NCI-H2081 treated with DMSO at 0.1 percent for 48 hours (cell line): ENCODE measurements around the gene GIMAP8.
"Not testable (repeated sequence)": the region's sequence is repeated elsewhere in the genome, so short reads cannot be mapped to it uniquely, and the experiment has no call there.

Experiments
- DNase-seq: peaks from one replicate; lab custom pipeline; 2025; lab: John Stamatoyannopoulos, UW

The GIMAP8 gene

DNA sequence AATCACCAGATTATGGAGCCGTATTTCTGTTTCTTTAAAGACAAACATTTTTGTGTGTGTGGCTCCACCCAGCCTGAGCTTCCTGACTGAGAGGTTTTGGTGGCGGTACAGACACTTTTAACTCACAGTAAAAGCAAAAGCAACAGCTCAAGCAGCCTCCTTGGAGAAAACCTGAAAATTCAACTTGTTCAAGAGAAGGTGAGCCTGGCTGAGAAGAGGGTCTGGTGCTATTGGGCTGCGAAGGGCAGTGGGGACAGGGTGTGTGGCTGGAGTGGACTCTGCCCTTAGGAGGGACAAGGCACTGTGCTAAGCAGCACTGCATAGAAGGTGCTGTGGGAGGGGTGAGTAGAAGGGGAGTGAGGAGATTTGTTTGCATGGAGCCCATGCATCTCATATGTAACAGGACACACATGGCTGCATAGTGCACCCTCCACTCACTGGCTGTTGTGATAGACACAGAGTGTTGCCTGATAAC, 64.4 kb downstream of the GIMAP8 start, which contains the start of gene GIMAP7:
Gene GIMAP7 (plus strand): TSS at position 125 of the 475 bp plus-strand sequence. CDS start 5,103 bp downstream, outside the sequence.
- no peak for DNase-seq

DNA sequence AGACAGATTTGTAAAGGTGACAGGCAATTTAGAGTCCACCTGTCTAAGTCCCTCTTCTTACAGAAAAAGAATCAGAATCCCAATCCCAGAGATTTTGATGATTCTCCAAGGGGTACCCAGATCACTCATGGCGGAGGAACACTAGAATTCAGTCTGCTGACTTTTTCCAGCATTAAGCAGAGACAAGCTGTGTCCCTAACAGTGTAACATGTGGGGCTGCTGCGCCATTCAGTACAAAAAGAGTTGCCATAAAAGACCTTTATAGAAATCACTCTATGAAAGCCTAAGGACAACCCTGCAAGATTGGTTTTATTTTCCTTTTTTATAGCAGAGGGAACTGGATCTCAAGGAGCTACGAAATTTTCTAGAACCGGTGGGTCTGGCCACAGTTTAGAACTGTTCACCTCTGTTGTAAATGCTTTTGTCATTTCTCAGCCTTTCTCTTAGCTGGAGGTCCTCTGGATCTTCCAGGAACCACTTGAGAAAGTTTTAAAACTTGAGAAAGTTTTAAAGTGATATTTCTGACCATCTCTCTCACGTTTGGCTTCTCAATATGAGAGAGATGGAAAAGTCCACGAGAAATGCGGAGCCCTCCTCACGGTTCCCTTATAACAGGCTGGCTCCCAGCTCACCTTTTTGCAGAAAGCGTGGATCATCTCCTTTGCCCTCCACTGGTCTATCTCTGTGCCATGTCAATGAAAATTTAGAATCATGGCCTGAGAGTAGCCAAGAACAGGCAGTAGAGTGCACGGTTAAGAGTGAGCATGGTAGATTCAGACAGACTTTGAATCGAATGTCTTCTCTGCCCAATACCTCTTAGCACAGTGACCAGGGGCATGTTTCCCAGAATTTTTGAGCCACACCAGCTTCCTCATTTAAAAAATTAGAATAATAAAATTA, 65.1 kb downstream of the GIMAP8 start:
- DNase-seq = no peak

DNA sequence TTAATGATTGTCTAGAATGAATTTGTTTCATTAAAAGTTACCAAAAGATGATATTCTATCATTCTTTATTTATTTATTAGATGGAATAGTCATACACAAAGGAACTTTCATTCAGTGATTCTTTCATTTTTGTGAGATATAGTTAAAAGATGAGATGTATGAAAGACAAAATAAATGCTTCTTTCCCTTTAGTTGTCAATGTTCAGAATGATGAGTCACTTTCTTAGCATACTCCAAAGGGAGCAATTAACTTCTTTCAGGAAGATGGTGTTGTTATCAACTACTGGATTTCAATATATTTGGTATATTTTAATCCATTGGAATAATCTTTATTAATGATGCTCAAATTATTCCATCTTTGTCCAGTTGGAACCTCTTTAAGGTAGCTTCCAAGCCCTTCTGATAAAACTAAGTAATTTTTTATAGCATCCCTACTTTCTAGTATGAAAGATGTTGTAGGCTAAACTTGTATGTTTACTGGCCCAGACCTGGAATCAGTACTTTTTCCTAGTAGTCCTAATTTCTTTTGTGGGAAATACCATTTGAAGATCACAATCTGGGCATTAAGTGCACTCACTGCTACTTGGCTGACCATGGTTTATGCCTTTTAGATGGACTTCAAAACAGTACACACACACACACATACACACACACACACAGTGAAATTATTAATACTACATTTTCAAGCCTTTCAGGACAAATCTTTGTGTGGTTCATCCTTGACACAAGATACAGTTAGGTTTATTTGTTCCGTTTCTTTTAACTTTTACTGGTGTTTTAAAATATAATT, 66.7 kb downstream of the GIMAP8 start:
- DNase-seq = no peak

DNA sequence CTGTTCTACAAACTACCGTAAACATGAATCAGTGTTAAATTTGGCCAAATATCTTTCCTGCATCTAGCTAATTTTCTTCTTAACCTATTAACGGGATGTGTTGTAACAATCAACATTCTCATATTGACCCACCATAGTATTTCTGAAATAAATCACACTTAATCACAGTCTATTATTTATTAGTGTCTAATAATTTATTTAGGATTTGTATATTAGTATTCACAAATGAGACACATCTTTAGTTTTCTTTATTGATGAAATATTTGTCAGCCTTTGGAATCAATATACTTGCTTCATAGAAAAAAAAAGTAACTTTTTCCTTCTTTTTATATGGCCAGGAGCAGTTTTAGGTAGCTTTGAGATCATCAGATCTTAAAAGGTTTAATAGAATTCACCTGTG, 68.9 kb downstream of the GIMAP8 start:
- DNase-seq = no peak

DNA sequence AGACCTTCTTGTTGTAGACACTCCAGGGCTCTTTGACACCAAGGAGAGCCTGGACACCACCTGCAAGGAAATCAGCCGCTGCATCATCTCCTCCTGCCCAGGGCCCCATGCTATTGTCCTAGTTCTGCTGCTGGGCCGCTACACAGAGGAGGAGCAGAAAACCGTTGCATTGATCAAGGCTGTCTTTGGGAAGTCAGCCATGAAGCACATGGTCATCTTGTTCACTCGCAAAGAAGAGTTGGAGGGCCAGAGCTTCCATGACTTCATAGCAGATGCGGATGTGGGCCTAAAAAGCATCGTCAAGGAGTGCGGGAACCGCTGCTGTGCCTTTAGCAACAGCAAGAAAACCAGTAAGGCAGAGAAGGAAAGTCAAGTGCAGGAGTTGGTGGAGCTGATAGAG, 69.7 kb downstream of the GIMAP8 start:
- no peak for DNase-seq

DNA sequence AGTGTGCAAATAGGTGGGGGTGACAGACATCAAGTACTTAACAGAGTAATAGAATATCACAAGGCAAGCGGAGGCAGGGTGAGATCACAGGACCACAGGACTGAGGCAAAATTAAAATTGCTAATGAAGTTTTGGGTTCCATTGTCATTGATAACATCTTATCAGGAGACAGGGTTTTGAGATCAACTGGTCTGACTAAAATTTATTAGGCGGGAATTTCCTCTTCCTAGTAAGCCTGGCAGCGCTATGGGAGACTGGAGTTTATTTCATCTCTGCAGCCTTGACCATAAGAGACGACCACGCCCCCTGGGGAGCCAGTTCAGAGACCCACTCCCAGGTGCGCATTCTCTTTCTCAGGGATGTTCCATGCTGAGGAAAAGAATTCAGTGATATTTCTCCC, 72.5 kb downstream of the GIMAP8 start:
- DNase-seq = not testable (repeated sequence)

DNA sequence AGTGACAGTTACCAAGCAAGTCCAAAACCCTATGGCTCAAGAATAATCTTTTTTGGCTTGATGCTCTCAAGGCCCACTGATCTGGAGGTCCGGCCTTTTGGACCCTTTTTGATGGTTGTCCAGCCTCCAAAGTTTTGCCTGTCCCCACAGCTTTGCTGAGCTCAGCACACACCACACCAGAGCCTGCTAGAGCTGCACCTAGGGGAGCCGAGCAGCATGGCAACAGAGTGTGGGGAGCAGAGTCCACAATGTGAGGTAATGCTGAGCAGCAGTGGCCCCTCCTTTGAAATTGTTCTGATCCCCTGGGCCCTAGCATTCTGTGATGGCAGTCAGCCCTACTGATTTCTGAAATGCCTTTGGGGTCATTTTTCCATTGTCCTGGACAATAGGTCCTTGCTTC, 73.6 kb downstream of the GIMAP8 start:
- DNase-seq = no peak
